Cardiac muscle cell (in vitro differentiated cells and primary cell): ENCODE measurements around the gene PRCP. TPM values are rescaled to one million over a fixed set of nuclear protein-coding genes. Genes with fewer than 3 reads are reported as not detected.

ENCODE experiments used
- DNase-seq, 2 donors: peaks; one replicate each; pipeline versions ENCODE4 v3.0.0 to v3.0.0-alpha.2; 2010 to 2017; ENCODE audit warnings: low read depth in 1 of 2, low spot score in 1 of 2
- H3K27ac ChIP-seq: fragments of 200-600 bp; sonication (generic); 2 replicates; pipeline ENCODE4 v1.5.1; 2016
- H3K27me3 ChIP-seq: fragments of 200-600 bp; sonication (generic); 2 replicates; pipeline ENCODE4 v1.6.0; 2016; ENCODE audit warnings: control low read depth
- H3K36me3 ChIP-seq: fragments of 200-600 bp; sonication (generic); 2 replicates; pipeline ENCODE4 v1.5.1; 2016; ENCODE audit warnings: control low read depth
- H3K4me1 ChIP-seq: fragments of 200-600 bp; sonication (generic); 2 replicates; pipeline ENCODE4 v1.8.1; 2017; ENCODE audit warnings: low read depth, mild to moderate bottlenecking, mixed run types
- H3K4me3 ChIP-seq: fragments of 200-600 bp; sonication (generic); 2 replicates; pipeline ENCODE4 v1.5.1; 2016; ENCODE audit warnings: mild to moderate bottlenecking
- H3K9me3 ChIP-seq: fragments of 200-600 bp; sonication (generic); 2 replicates; pipeline ENCODE4 v1.5.1; 2017; ENCODE audit warnings: low read depth, mild to moderate bottlenecking, control low read depth
- CTCF ChIP-seq: IDR thresholded peaks from 2 replicates; pipeline ENCODE4 v1.5.1; 2012; ENCODE audit warnings: low read depth, mild to moderate bottlenecking, low read length
- polyA plus RNA-seq: library from polyadenylated mRNA; unstranded; fragments of >200 nt; fragmentation: Nextera tagmentation; extraction: Ambion mirVana; gene quantifications from 2 replicates; pipeline ENCODE4 v1.2.1, GENCODE V29; 2016
- total RNA-seq: library from RNA; depleted of rRNA; stranded (reverse); fragments of >200 nt; gene quantifications from 2 replicates; pipeline ENCODE4 v1.2.3, GENCODE V29; 2016

Gene PRCP
- total and polyA plus RNA-seq, 2 experiments from 2014 or later: 61.1 to 106 TPM

- H3K27me3 ChIP-seq: no peaks in the 10 kb centered on the region
- TF ChIP-seq CTCF: no peak
- DNase-seq: no peak
- H3K27ac ChIP-seq: no peak overlapping the region
- no peaks in the 10 kb centered on the region for H3K9me3 ChIP-seq
- no peak overlapping the region for H3K4me3 ChIP-seq
- no peaks in the 10 kb centered on the region for H3K36me3 ChIP-seq
- H3K4me1 ChIP-seq: peaks cover 20% of the 10 kb centered on the region
Observed at GRCh38 chr11:82794490-82794889, 105.7 kb downstream of the PRCP start.

- H3K9me3 ChIP-seq: no peaks in the 10 kb centered on the region
- no peak for TF ChIP-seq CTCF
- H3K36me3 ChIP-seq: no peaks in the 10 kb centered on the region
- H3K4me1 ChIP-seq: peaks cover 20% of the 10 kb centered on the region
- no peaks in the 10 kb centered on the region for H3K27me3 ChIP-seq
- no peak overlapping the region for H3K27ac ChIP-seq
- H3K4me3 ChIP-seq: no peak overlapping the region
- DNase-seq: no peak
Observed at GRCh38 chr11:82792822-82793569, 107.2 kb downstream of the PRCP start.

GRCh38 chr11:82792319-82792718, 107.9 kb downstream of the PRCP start:
- H3K4me3 ChIP-seq: no peak overlapping the region
- no peaks in the 10 kb centered on the region for H3K36me3 ChIP-seq
- H3K27me3 ChIP-seq: no peaks in the 10 kb centered on the region
- peaks cover 17% of the 10 kb centered on the region for H3K4me1 ChIP-seq
- H3K9me3 ChIP-seq: no peaks in the 10 kb centered on the region
- TF ChIP-seq CTCF: no peak
- H3K27ac ChIP-seq: no peak overlapping the region
- DNase-seq: no peak

- Histone ChIP-seq H3K4me3 (no peak overlapping the region), H3K9me3 (no peaks in the 10 kb centered on the region), H3K27me3 (no peaks in the 10 kb centered on the region), H3K27ac (no peak overlapping the region), H3K4me1 (peaks cover 12% of the 10 kb centered on the region), H3K36me3 (no peaks in the 10 kb centered on the region)
- no peak for DNase-seq
- no peak for TF ChIP-seq CTCF
Observed at GRCh38 chr11:82791779-82792178, 108.5 kb downstream of the PRCP start.

GRCh38 chr11:82790723-82791484, 109.3 kb downstream of the PRCP start:
- H3K27ac ChIP-seq: no peak overlapping the region
- DNase-seq: peak; percentile 10 to 45

More at GRCh38 chr11:82790723-82791484, 109.3 kb downstream of the PRCP start:
- no peak overlapping the region for H3K4me3 ChIP-seq
- TF ChIP-seq CTCF: no peak
- no peaks in the 10 kb centered on the region for H3K36me3 ChIP-seq
- H3K9me3 ChIP-seq: no peaks in the 10 kb centered on the region
- no peaks in the 10 kb centered on the region for H3K27me3 ChIP-seq
- peaks cover 11% of the 10 kb centered on the region for H3K4me1 ChIP-seq
